Calu3 (cell line): ENCODE data around the gene PCGF3. TPM values are rescaled to one million over a fixed set of nuclear protein-coding genes. Genes with fewer than 3 reads are reported as not detected.

ENCODE experiments used
- BruUV-seq: library from RNA; stranded (reverse); fragments of 400-500 nt; replicated peaks from 2 replicates; lab custom pipeline; 2021; lab: Mats Ljungman, UMichigan
- CTCF ChIA-PET: fragments of 300-600 bp; sonication (Branson Sonifier 250); formaldehyde crosslinking; loops from one replicate; lab custom pipeline; 2022; ENCODE audit warnings: antibody characterized with exemption; lab: Charles Lee
- DNase-seq: peaks from one replicate; pipeline ENCODE4 v3.0.0; 2022
- H3K27ac Mint-ChIP-seq: one replicate; pipeline ENCODE4 v1.8.0; 2022; ENCODE audit warnings: mixed read lengths; ENCODE audit not compliant: unreplicated experiment
- H3K27me3 Mint-ChIP-seq: one replicate; pipeline ENCODE4 v1.8.0; 2022; ENCODE audit warnings: mixed read lengths; ENCODE audit not compliant: unreplicated experiment
- H3K36me3 Mint-ChIP-seq: one replicate; pipeline ENCODE4 v1.8.0; 2022; ENCODE audit warnings: mild to moderate bottlenecking, moderate library complexity, mixed read lengths; ENCODE audit not compliant: insufficient read depth, unreplicated experiment
- H3K4me1 Mint-ChIP-seq: one replicate; pipeline ENCODE4 v1.8.0; 2022; ENCODE audit warnings: mild to moderate bottlenecking, low read depth, mixed read lengths; ENCODE audit not compliant: unreplicated experiment
- H3K4me3 Mint-ChIP-seq: one replicate; pipeline ENCODE4 v1.8.0; 2022; ENCODE audit warnings: mild to moderate bottlenecking, low read depth, moderate library complexity, mixed read lengths; ENCODE audit not compliant: unreplicated experiment
- H3K9me3 Mint-ChIP-seq: one replicate; pipeline ENCODE4 v1.8.0; 2022; ENCODE audit warnings: low read depth, mixed read lengths; ENCODE audit not compliant: unreplicated experiment
- CTCF ChIP-seq: fragments of 200-600 bp; IDR thresholded peaks from one replicate; pipeline ENCODE4 v1.8.0; 2022; ENCODE audit warnings: antibody characterized with exemption; ENCODE audit not compliant: unreplicated experiment
- intact Hi-C: fragments of 100-400 bp; cut with micrococcal nuclease; formaldehyde crosslinking; loops from one replicate; pipeline ENCODE4 v1.10.0; 2022; ENCODE audit not compliant: unreplicated experiment
- total RNA-seq: library from RNA; stranded (reverse); gene quantifications from 2 replicates; pipeline ENCODE4 v1.2.3, GENCODE V29; 2022

PCGF3 gene
- total RNA-seq, 1 experiment from 2014 or later = 30.0 TPM

GRCh38 chr4:725391-726234 lies 20.0 kb downstream of the PCGF3 start:
- no peak overlapping the region for H3K4me3 Mint-ChIP-seq
- H3K9me3 Mint-ChIP-seq = peaks cover 3% of the 10 kb centered on the region
- H3K4me1 Mint-ChIP-seq = peaks cover 15% of the 10 kb centered on the region
- no peak for DNase-seq
- H3K27me3 Mint-ChIP-seq = no peaks in the 10 kb centered on the region
- CTCF ChIA-PET = no interaction called here
- no TSS peak for BruUV-seq
- no peak for TF ChIP-seq CTCF
- no peak overlapping the region for H3K27ac Mint-ChIP-seq
- intact Hi-C loops = no loop called here
- H3K36me3 Mint-ChIP-seq = peaks cover 26% of the 10 kb centered on the region

GRCh38 chr4:726235-726787 lies 20.7 kb downstream of the PCGF3 start:
- intact Hi-C loops = no loop called here
- CTCF ChIA-PET = no interaction called here
- Mint-ChIP-seq H3K4me1 (peaks cover 15% of the 10 kb centered on the region), H3K9me3 (peaks cover 3% of the 10 kb centered on the region), H3K27me3 (no peaks in the 10 kb centered on the region), H3K27ac (no peak overlapping the region), H3K4me3 (no peak overlapping the region), H3K36me3 (peaks cover 23% of the 10 kb centered on the region)
- DNase-seq = no peak
- BruUV-seq = no TSS peak
- TF ChIP-seq CTCF = no peak

DNA sequence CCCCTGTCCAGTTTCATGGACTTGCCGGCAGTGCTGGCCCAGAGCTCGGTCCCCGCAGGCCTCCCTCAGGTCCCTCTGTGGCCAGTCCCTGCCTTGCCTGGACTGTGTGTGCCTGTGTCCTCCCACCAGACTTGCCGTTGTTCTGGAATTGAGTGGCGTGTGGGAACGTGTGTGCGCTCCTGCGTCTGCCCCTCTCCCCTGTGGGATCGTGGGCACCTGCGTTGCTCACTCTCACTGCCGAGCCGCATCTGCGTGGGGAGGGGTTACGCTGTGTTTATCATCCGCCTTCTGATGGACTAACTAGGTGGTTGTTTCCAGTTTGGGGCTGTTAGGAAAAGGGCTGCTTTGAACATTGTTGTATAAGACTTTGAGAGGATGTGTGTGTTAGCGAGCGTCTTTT lies 21.2 kb downstream of the PCGF3 start:
- Mint-ChIP-seq H3K36me3 (peaks cover 19% of the 10 kb centered on the region), H3K4me1 (peaks cover 15% of the 10 kb centered on the region), H3K9me3 (peaks cover 3% of the 10 kb centered on the region), H3K27me3 (no peaks in the 10 kb centered on the region), H3K4me3 (no peak overlapping the region), H3K27ac (no peak overlapping the region)
- no peak for TF ChIP-seq CTCF
- BruUV-seq = no TSS peak
- CTCF ChIA-PET = no interaction called here
- intact Hi-C loops = no loop called here
- no peak for DNase-seq

GRCh38 chr4:727576-727975 lies 21.9 kb downstream of the PCGF3 start:
- H3K4me1 Mint-ChIP-seq = peaks cover 15% of the 10 kb centered on the region
- no peak for TF ChIP-seq CTCF
- intact Hi-C loops = no loop called here
- H3K27me3 Mint-ChIP-seq = no peaks in the 10 kb centered on the region
- H3K9me3 Mint-ChIP-seq = peaks cover 3% of the 10 kb centered on the region
- H3K27ac Mint-ChIP-seq = no peak overlapping the region
- no peak overlapping the region for H3K4me3 Mint-ChIP-seq
- no TSS peak for BruUV-seq
- CTCF ChIA-PET = no interaction called here
- no peak for DNase-seq
- H3K36me3 Mint-ChIP-seq = peaks cover 15% of the 10 kb centered on the region
